SK-N-SH treated with all-trans-retinoic acid at 6 μM for 48 hours (cell line): Measurements from ENCODE around the gene MAFB.

Experiments
- ATAC-seq: fragments of 200-7000 bp; cut with Tn5 transposase; 3 replicates; pipeline ENCODE4 v1.9.1; 2020; ENCODE audit warnings: mild to moderate bottlenecking, moderate library complexity
- ARNTL ChIP-seq: fragments of 450-650 bp; formaldehyde crosslinking; IDR thresholded peaks from 2 replicates; pipeline ENCODE4 v1.5.0; 2020; ENCODE audit warnings: low read depth, mild to moderate bottlenecking, moderate library complexity, borderline replicate concordance
- BACH2 ChIP-seq: fragments of 250-450 bp; sonication (Bioruptor Pico); IDR thresholded peaks from 2 replicates; pipeline ENCODE4 v1.9.0; 2021; ENCODE audit warnings: mild to moderate bottlenecking, borderline replicate concordance
- CSDC2 ChIP-seq: fragments of 250-450 bp; sonication (Bioruptor Pico); IDR thresholded peaks from 2 replicates; pipeline ENCODE4 v1.5.0; 2020; ENCODE audit warnings: mild to moderate bottlenecking, moderate library complexity
- ESRRG ChIP-seq: fragments of 250-450 bp; sonication (Bioruptor Pico); IDR thresholded peaks from 2 replicates; pipeline ENCODE4 v1.6.1; 2021; ENCODE audit warnings: mild to moderate bottlenecking
- GLIS3 ChIP-seq: fragments of 250-450 bp; sonication (Bioruptor Pico); IDR thresholded peaks from 2 replicates; pipeline ENCODE4 v1.5.0; 2020; ENCODE audit warnings: mild to moderate bottlenecking, moderate library complexity
- ISL1 ChIP-seq: fragments of 250-450 bp; sonication (Bioruptor Pico); IDR thresholded peaks from 2 replicates; pipeline ENCODE4 v2.1.2; 2022; ENCODE audit warnings: mild to moderate bottlenecking, moderate library complexity
- OSR1 ChIP-seq: fragments of 250-450 bp; sonication (Bioruptor Pico); IDR thresholded peaks from 2 replicates; pipeline ENCODE4 v1.8.0; 2022; ENCODE audit warnings: moderate library complexity, mild to moderate bottlenecking, inconsistent platforms
- PPARA ChIP-seq: fragments of 250-450 bp; sonication (Bioruptor Pico); IDR thresholded peaks from 2 replicates; pipeline ENCODE4 v1.5.0; 2020; ENCODE audit warnings: mild to moderate bottlenecking, borderline replicate concordance
- RARB ChIP-seq: fragments of 250-450 bp; sonication (Bioruptor Pico); IDR thresholded peaks from 2 replicates; pipeline ENCODE4 v1.8.0; 2021; ENCODE audit warnings: mild to moderate bottlenecking, moderate library complexity
- SNAI2 ChIP-seq: fragments of 250-450 bp; sonication (Bioruptor Pico); IDR thresholded peaks from 2 replicates; pipeline ENCODE4 v1.5.0; 2020; ENCODE audit warnings: mild to moderate bottlenecking, moderate library complexity
- TCF4 ChIP-seq: fragments of 250-450 bp; sonication (Bioruptor Pico); IDR thresholded peaks from 2 replicates; pipeline ENCODE4 v1.8.0; 2021; ENCODE audit warnings: mild to moderate bottlenecking, moderate library complexity, borderline replicate concordance
- TOX ChIP-seq: fragments of 250-450 bp; sonication (Bioruptor Pico); IDR thresholded peaks from 2 replicates; pipeline ENCODE4 v1.8.0; 2021; ENCODE audit warnings: mild to moderate bottlenecking, moderate library complexity, borderline replicate concordance
- ZC3H10 ChIP-seq: fragments of 250-450 bp; sonication (Bioruptor Pico); IDR thresholded peaks from 2 replicates; pipeline ENCODE4 v1.5.1; 2021; ENCODE audit warnings: mild to moderate bottlenecking, moderate library complexity
- ZFP3 ChIP-seq: fragments of 250-450 bp; sonication (Bioruptor Pico); IDR thresholded peaks from 2 replicates; pipeline ENCODE4 v1.5.0; 2020; ENCODE audit warnings: mild to moderate bottlenecking, moderate library complexity
- ZNF565 ChIP-seq: fragments of 450-650 bp; formaldehyde crosslinking; conservative IDR thresholded peaks from 2 replicates; pipeline ENCODE4 v1.5.0; 2020; ENCODE audit warnings: low read depth, mild to moderate bottlenecking, moderate library complexity
- ZNF70 ChIP-seq: fragments of 450-650 bp; formaldehyde crosslinking; IDR thresholded peaks from 2 replicates; pipeline ENCODE4 v1.5.0; 2020; ENCODE audit warnings: mild to moderate bottlenecking, moderate library complexity
- ZNF8 ChIP-seq: fragments of 450-650 bp; formaldehyde crosslinking; IDR thresholded peaks from 2 replicates; pipeline ENCODE4 v1.5.0; 2020; ENCODE audit warnings: mild to moderate bottlenecking, moderate library complexity
- TF ChIP-seq, protein P1 (sequence below): fragments of 250-450 bp; sonication (Bioruptor Pico); IDR thresholded peaks from 2 replicates; pipeline ENCODE4 v1.5.1; 2020; ENCODE audit warnings: low read depth, mild to moderate bottlenecking, moderate library complexity
- TF ChIP-seq, protein P2 (sequence below): fragments of 250-450 bp; sonication (Bioruptor Pico); IDR thresholded peaks from 2 replicates; pipeline ENCODE4 v1.8.0; 2021; ENCODE audit warnings: low read depth, mild to moderate bottlenecking, moderate library complexity, borderline replicate concordance
- TF ChIP-seq, protein P3 (sequence below): fragments of 250-450 bp; sonication (Bioruptor Pico); IDR thresholded peaks from 2 replicates; pipeline ENCODE4 v1.5.1; 2021; ENCODE audit warnings: mild to moderate bottlenecking, moderate library complexity
- TF ChIP-seq, protein P4 (sequence below): fragments of 250-450 bp; sonication (Bioruptor Pico); IDR thresholded peaks from 2 replicates; pipeline ENCODE4 v1.5.0; 2020; ENCODE audit warnings: mild to moderate bottlenecking, moderate library complexity

Gene MAFB

DNA sequence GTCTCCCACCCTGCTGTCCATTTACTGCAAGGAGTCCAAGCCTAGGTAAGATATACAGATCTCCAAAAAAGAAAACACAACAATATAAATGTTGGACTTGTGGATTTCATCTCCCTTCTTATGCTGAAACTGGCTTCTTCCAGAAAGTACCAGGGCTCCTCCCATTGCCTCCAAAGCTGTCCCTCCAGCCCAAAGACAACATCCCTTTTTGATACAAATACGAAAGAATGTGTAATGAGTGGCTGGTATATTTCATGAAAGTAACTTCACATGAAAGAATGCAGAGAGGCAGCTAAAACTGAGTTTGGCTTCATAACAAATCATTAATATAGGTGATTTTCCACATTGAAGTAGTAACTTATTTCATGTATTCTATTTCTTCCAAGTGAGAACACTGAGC lies 7.9 kb downstream of the MAFB start:
- TF ChIP-seq OSR1 (no peak), ZNF565 (CRISPR knock-in tag) (no peak), ARNTL (no peak), BACH2 (CRISPR knock-in tag) (no peak), ZC3H10 (CRISPR knock-in tag) (no peak), ISL1 (CRISPR knock-in tag) (no peak), CSDC2 (CRISPR knock-in tag) (no peak), ESRRG (CRISPR knock-in tag) (no peak), TOX (CRISPR knock-in tag) (no peak), ZNF8 (CRISPR knock-in tag) (no peak), RARB (CRISPR knock-in tag) (no peak)
- TF ChIP-seq, protein P1, sequence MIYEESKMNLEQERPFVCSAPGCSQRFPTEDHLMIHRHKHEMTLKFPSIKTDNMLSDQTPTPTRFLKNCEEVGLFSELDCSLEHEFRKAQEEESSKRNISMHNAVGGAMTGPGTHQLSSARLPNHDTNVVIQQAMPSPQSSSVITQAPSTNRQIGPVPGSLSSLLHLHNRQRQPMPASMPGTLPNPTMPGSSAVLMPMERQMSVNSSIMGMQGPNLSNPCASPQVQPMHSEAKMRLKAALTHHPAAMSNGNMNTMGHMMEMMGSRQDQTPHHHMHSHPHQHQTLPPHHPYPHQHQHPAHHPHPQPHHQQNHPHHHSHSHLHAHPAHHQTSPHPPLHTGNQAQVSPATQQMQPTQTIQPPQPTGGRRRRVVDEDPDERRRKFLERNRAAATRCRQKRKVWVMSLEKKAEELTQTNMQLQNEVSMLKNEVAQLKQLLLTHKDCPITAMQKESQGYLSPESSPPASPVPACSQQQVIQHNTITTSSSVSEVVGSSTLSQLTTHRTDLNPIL (CRISPR knock-in tag): no peak
- TF ChIP-seq, protein P2, sequence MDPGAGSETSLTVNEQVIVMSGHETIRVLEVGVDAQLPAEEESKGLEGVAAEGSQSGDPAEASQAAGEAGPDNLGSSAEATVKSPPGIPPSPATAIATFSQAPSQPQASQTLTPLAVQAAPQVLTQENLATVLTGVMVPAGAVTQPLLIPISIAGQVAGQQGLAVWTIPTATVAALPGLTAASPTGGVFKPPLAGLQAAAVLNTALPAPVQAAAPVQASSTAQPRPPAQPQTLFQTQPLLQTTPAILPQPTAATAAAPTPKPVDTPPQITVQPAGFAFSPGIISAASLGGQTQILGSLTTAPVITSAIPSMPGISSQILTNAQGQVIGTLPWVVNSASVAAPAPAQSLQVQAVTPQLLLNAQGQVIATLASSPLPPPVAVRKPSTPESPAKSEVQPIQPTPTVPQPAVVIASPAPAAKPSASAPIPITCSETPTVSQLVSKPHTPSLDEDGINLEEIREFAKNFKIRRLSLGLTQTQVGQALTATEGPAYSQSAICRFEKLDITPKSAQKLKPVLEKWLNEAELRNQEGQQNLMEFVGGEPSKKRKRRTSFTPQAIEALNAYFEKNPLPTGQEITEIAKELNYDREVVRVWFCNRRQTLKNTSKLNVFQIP (CRISPR knock-in tag): no peak
- TF ChIP-seq, protein P3, sequence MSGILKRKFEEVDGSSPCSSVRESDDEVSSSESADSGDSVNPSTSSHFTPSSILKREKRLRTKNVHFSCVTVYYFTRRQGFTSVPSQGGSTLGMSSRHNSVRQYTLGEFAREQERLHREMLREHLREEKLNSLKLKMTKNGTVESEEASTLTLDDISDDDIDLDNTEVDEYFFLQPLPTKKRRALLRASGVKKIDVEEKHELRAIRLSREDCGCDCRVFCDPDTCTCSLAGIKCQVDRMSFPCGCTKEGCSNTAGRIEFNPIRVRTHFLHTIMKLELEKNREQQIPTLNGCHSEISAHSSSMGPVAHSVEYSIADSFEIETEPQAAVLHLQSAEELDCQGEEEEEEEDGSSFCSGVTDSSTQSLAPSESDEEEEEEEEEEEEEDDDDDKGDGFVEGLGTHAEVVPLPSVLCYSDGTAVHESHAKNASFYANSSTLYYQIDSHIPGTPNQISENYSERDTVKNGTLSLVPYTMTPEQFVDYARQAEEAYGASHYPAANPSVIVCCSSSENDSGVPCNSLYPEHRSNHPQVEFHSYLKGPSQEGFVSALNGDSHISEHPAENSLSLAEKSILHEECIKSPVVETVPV: no peak
- no peak for ATAC-seq

DNA sequence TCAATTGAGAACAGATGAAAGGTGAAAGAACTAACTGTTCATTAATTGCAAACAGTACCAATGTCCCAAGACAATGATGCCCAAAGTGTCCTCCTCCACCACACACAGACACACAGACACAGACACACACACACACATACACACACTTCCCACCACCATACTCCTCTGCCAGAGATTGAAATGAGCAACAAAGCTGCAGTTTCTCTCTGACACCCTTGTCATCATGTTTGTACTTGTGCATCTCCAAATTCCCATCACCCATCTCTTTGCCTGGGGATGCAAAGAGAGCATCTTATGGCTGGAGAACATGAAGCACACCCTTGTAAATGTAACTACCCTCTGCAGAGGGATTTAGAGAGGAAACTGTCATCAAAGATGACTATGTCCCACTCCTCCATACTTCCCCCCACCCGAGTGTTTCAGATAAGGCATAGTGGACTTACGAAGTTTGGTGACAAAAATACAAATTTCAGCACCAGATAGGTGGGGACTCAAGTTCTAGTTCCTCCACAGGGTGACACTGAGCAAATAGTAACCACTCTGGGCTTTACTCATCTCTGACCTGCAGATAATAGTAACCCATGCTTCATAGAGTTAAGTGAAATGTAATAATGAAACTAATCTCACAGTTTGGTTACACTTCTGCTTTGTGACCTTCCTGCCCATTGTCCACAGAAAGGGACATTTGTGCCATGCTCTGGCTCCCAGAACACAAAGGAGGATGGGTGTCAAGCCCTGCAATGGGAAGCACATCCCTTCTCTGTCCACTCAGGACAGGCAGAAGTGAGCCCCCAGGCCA lies 8.7 kb downstream of the MAFB start:
- ATAC-seq: no peak
- TF ChIP-seq SNAI2: no peak
- TF ChIP-seq CSDC2 (CRISPR knock-in tag): no peak
- no peak for TF ChIP-seq ZNF70
- TF ChIP-seq ZFP3 (CRISPR knock-in tag): no peak
- TF ChIP-seq ISL1 (CRISPR knock-in tag): no peak
- no peak for TF ChIP-seq PPARA
- no peak for TF ChIP-seq ESRRG (CRISPR knock-in tag)
- TF ChIP-seq ZC3H10 (CRISPR knock-in tag): no peak
- TF ChIP-seq, protein P4, sequence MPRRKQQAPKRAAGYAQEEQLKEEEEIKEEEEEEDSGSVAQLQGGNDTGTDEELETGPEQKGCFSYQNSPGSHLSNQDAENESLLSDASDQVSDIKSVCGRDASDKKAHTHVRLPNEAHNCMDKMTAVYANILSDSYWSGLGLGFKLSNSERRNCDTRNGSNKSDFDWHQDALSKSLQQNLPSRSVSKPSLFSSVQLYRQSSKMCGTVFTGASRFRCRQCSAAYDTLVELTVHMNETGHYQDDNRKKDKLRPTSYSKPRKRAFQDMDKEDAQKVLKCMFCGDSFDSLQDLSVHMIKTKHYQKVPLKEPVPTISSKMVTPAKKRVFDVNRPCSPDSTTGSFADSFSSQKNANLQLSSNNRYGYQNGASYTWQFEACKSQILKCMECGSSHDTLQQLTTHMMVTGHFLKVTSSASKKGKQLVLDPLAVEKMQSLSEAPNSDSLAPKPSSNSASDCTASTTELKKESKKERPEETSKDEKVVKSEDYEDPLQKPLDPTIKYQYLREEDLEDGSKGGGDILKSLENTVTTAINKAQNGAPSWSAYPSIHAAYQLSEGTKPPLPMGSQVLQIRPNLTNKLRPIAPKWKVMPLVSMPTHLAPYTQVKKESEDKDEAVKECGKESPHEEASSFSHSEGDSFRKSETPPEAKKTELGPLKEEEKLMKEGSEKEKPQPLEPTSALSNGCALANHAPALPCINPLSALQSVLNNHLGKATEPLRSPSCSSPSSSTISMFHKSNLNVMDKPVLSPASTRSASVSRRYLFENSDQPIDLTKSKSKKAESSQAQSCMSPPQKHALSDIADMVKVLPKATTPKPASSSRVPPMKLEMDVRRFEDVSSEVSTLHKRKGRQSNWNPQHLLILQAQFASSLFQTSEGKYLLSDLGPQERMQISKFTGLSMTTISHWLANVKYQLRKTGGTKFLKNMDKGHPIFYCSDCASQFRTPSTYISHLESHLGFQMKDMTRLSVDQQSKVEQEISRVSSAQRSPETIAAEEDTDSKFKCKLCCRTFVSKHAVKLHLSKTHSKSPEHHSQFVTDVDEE (CRISPR knock-in tag): no peak
- no peak for TF ChIP-seq GLIS3 (CRISPR knock-in tag)
- TF ChIP-seq BACH2 (CRISPR knock-in tag): no peak

DNA sequence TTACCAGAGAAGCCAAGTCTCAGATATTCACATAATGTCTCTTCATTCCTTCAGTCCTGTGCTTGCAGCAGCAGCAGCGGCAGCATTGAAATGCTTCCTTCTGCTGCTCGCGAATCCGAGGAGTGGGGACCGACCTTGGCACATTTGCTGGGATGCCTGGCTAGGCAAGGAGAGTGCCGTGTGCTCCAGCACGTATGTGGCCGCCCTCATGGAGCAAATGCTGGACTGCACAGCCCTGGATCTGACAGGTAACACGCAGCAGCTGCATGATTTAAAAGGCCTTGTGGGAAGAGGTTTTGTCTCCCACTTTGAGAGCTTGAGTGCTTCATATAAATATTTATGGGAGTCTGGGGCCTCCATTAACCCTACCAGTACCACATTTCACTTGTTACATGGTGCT lies 9.9 kb downstream of the MAFB start:
- ATAC-seq: no peak
- TF ChIP-seq BACH2 (CRISPR knock-in tag) (no peak), ZNF70 (no peak), ZNF565 (CRISPR knock-in tag) (no peak), TCF4 (CRISPR knock-in tag) (no peak), CSDC2 (CRISPR knock-in tag) (no peak), ZNF8 (CRISPR knock-in tag) (no peak), ZFP3 (CRISPR knock-in tag) (no peak), ESRRG (CRISPR knock-in tag) (no peak), ISL1 (CRISPR knock-in tag) (no peak), ARNTL (no peak)
- TF ChIP-seq, protein P1 (CRISPR knock-in tag): no peak
- TF ChIP-seq, protein P3: no peak
- TF ChIP-seq, protein P2 (CRISPR knock-in tag): no peak
- TF ChIP-seq, protein P4 (CRISPR knock-in tag): no peak
